ENCODE results near the gene NMRK1.

Gene NMRK1

DNA sequence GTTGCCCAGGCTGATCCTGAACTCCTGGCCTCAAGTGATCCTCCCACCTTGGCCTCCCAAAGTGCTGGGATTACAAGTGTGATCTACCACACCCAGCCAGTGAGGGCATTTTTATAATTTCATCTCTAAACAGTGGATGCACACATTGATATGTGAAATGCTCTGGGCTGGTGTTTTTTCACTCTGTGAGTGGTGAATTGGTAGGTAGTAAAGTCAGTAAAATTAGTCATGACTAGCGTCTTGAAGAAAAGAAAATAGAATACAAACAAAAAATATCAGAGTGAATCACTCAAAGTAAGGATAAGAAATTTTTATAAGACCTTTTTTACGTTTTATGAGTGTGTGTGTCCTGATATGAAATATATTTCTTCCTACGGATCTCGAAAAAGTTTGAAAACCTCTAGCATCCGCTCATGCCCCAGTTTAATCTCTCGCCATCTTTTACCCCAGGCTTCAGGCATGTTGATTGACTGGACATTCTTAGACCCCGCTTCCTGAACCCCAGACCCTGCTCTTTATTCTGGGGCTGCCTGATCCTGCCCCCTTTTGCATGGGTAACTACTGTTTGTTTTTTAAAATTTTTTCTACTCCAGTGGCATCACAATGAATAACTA, 14.3 kb upstream of the NMRK1 start:
- Histone ChIP-seq H3K36me3 (ENCODE audit: control insufficient read depth, insufficient read depth, low read length) (no peaks in the 10 kb centered on the region), H3K9me3 (ENCODE audit: control insufficient read depth, insufficient read depth, low read length) (no peaks in the 10 kb centered on the region), H3K27me3 (ENCODE audit: control insufficient read depth, insufficient read depth, low read length) (no peaks in the 10 kb centered on the region), H3K27ac (ENCODE audit: low read length) (no peak overlapping the region), H3K4me1 (ENCODE audit: control insufficient read depth, insufficient read depth, low read length) (no peaks in the 10 kb centered on the region), H3K4me3 (ENCODE audit: low read length) (no peak overlapping the region)
- WGBS (ENCODE audit: insufficient coverage, insufficient read length): no CpG with 5 or more reads among the region's 7 CpGs
- DNase-seq (ENCODE audit: low read depth, low spot score): no peak

DNA sequence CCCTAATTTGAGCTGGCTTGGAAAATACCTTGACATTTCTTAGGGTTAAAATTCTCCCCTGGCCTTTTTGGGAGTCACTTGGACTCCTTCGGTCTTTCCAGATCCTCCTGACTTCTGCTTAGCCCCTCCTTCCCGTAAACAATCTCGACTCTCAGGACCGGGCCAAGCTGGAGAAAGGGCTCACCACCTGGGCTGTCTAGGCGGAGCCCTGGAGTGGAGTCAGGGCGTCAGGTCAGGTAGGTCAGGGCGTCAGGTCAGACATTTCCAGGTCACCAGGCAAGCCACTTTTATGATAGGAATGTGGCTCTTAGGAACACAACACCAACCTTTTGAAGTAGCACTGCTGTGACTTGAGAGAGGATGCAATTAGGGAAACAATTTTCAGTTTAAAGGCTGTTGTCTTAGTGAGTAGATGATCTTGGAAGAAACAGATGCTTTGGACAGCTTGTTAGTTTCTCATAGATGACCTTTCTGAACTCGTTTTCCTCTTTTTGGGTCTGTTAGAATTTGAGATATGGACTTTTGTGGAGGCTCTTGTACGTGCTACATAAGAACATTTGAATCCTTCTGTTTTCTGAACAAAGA, 13.1 kb upstream of the NMRK1 start:
- Histone ChIP-seq H3K4me1 (ENCODE audit: control insufficient read depth, insufficient read depth, low read length) (no peaks in the 10 kb centered on the region), H3K36me3 (ENCODE audit: control insufficient read depth, insufficient read depth, low read length) (no peaks in the 10 kb centered on the region), H3K27ac (ENCODE audit: low read length) (no peak overlapping the region), H3K27me3 (ENCODE audit: control insufficient read depth, insufficient read depth, low read length) (no peaks in the 10 kb centered on the region), H3K4me3 (ENCODE audit: low read length) (no peak overlapping the region), H3K9me3 (ENCODE audit: control insufficient read depth, insufficient read depth, low read length) (no peaks in the 10 kb centered on the region)
- DNase-seq (ENCODE audit: low read depth, low spot score): no peak
- WGBS (ENCODE audit: insufficient coverage, insufficient read length): no CpG with 5 or more reads among the region's 9 CpGs

DNA sequence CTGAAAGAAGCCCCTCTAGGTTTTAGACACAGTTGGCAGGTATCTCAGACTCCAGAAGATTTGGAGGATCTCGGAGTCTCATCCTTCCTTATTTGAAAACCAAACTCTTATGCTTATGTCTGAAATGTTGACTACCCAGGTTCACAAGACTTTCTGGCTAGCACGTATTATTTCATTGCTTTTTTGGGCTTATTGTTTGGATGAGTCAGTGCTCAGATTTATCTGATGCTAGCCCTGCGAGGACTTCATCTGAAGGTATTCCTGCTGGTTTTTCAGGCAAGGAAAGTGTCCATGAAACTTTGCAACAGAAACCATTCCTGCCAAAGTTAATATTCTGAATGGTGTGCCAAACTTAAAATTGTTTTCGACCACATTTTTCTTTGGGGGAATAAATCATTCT, 8.8 kb upstream of the NMRK1 start:
- H3K27me3 ChIP-seq (ENCODE audit: control insufficient read depth, insufficient read depth, low read length): no peaks in the 10 kb centered on the region
- DNase-seq (ENCODE audit: low read depth, low spot score): no peak
- no peaks in the 10 kb centered on the region for H3K4me1 ChIP-seq (ENCODE audit: control insufficient read depth, insufficient read depth, low read length)
- no peak overlapping the region for H3K4me3 ChIP-seq (ENCODE audit: low read length)
- no peaks in the 10 kb centered on the region for H3K9me3 ChIP-seq (ENCODE audit: control insufficient read depth, insufficient read depth, low read length)
- no CpG with 5 or more reads among the region's 4 CpGs for WGBS (ENCODE audit: insufficient coverage, insufficient read length)
- H3K27ac ChIP-seq (ENCODE audit: low read length): no peak overlapping the region
- H3K36me3 ChIP-seq (ENCODE audit: control insufficient read depth, insufficient read depth, low read length): no peaks in the 10 kb centered on the region

DNA sequence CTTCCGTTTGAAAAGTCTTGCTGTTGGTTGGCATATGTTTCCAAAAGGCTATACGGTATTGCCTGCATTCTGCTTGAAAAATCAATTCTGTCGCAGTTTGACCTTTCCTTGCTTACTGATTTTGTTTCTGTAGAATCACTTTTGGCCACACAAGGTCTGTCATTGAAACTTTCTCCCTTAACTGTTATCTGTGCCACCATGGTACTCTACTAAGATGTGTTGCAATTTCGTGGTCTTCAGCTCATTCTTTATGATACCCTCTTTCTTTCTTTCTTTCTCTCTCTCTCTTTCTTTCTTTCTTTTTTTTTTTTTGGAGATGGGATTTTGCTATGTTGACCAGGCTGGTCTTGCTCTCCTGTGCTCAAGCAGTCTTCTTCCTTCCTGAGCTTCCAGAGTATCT, 4.8 kb upstream of the NMRK1 start:
- no peak for DNase-seq (ENCODE audit: low read depth, low spot score)
- Histone ChIP-seq H3K9me3 (ENCODE audit: control insufficient read depth, insufficient read depth, low read length) (no peaks in the 10 kb centered on the region), H3K36me3 (ENCODE audit: control insufficient read depth, insufficient read depth, low read length) (no peaks in the 10 kb centered on the region), H3K27ac (ENCODE audit: low read length) (no peak overlapping the region), H3K4me3 (ENCODE audit: low read length) (no peak overlapping the region), H3K27me3 (ENCODE audit: control insufficient read depth, insufficient read depth, low read length) (no peaks in the 10 kb centered on the region), H3K4me1 (ENCODE audit: control insufficient read depth, insufficient read depth, low read length) (no peaks in the 10 kb centered on the region)
- WGBS (ENCODE audit: insufficient coverage, insufficient read length): no CpG with 5 or more reads among the region's 4 CpGs

DNA sequence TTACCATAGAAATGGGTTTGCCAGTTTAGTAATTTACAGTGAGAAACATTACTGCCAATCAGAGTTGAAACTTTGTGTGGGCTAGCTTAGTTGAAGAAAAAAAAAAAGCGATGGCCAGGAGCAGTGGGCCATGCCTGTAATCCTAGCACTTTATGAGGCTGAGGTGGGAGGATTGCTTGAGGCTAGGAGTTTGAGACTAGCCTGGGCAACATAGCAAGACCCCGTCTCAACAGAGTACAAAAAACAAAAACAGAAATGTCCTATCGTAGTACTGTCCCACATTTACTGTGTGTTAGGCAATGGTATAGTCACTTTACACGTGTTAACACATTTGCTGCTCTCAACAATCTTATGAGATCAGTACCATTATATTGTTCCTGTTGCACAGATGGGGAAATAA, 2.6 kb upstream of the NMRK1 start:
- H3K27me3 ChIP-seq (ENCODE audit: control insufficient read depth, insufficient read depth, low read length): no peaks in the 10 kb centered on the region
- WGBS (ENCODE audit: insufficient coverage, insufficient read length): no CpG with 5 or more reads among the region's 4 CpGs
- no peaks in the 10 kb centered on the region; the same call in 1 of the 2 replicates for H3K4me1 ChIP-seq (ENCODE audit: control insufficient read depth, insufficient read depth, low read length)
- no peak overlapping the region for H3K4me3 ChIP-seq (ENCODE audit: low read length)
- H3K27ac ChIP-seq (ENCODE audit: low read length): no peak overlapping the region
- H3K36me3 ChIP-seq (ENCODE audit: control insufficient read depth, insufficient read depth, low read length): no peaks in the 10 kb centered on the region
- DNase-seq (ENCODE audit: low read depth, low spot score): no peak
- no peaks in the 10 kb centered on the region for H3K9me3 ChIP-seq (ENCODE audit: control insufficient read depth, insufficient read depth, low read length)

DNA sequence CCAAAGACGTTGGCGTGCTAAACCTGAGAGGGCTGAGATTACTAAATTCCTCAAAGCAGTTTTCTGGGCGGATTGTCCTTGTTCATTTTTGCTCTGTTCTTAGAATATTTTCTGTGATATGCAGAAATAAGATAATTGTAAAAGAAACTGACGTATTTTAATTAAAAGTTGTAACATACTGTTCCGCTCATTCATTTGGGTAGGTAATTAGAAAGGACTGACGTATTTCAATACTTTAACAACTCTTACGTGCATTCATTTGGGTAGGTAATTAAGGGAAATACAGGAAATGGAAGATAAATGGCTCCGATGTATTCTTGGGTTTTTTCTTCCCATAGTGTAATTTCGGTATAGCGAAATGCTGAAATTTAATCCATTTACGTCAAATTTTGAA, 1.4 kb upstream of the NMRK1 start:
- WGBS (ENCODE audit: insufficient coverage, insufficient read length): no CpG with 5 or more reads among the region's 11 CpGs
- no peaks in the 10 kb centered on the region; the same call in 1 of the 2 replicates for H3K4me1 ChIP-seq (ENCODE audit: control insufficient read depth, insufficient read depth, low read length)
- DNase-seq (ENCODE audit: low read depth, low spot score): no peak

DNA sequence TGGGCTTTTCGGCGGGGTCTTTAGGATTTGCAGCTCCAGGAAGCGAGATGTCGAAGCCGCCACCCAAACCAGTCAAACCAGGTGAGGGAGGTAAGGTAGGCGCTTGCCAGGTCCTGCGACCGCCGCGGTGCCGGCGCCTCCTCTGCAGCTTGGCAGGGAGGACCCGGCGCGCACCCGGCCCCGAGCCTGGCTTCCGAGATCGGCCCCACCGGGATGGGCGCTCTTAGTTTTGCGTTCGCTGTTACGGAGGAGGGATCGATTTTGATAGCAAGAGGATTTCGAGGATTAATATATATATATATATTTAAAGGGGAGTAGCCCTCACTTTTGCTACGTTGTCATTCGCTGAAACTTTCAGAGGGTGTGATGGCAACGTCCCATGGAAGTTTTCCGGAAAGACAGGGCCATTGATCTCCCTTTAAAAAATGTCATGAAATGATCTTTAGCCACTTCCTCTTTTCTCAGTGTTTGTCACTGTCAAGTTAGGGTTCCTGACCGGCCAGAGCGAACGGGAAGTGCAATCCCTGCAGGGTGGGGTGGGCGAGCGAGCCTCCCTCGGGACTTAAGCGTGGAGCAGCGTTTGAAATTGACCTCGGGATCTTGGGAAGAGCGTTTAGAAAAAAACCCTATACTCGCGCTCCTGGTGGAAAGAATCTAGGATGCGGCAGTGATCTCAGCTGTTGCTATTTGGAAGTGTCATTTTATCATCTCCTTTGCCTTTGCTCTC, 854 bp upstream of the NMRK1 start:
- no peak for DNase-seq (ENCODE audit: low read depth, low spot score)
- H3K4me1 ChIP-seq (ENCODE audit: control insufficient read depth, insufficient read depth, low read length): peaks cover 2% of the 10 kb centered on the region; the same call in 1 of the 2 replicates
- no CpG with 5 or more reads among the region's 43 CpGs for WGBS (ENCODE audit: insufficient coverage, insufficient read length)
- no peaks in the 10 kb centered on the region for H3K9me3 ChIP-seq (ENCODE audit: control insufficient read depth, insufficient read depth, low read length)
- no peak overlapping the region for H3K27ac ChIP-seq (ENCODE audit: low read length)
- H3K4me3 ChIP-seq (ENCODE audit: low read length): peak overlapping the region; percentile 71; the same call in 1 of the 2 replicates
- no peaks in the 10 kb centered on the region for H3K36me3 ChIP-seq (ENCODE audit: control insufficient read depth, insufficient read depth, low read length)
- no peaks in the 10 kb centered on the region for H3K27me3 ChIP-seq (ENCODE audit: control insufficient read depth, insufficient read depth, low read length)

More for the DNA sequence above, 1.4 kb upstream of the NMRK1 start:
- Histone ChIP-seq H3K27ac (ENCODE audit: low read length) (no peak overlapping the region), H3K4me3 (ENCODE audit: low read length) (peak overlapping the region; percentile 71; the same call in 1 of the 2 replicates), H3K9me3 (ENCODE audit: control insufficient read depth, insufficient read depth, low read length) (no peaks in the 10 kb centered on the region), H3K36me3 (ENCODE audit: control insufficient read depth, insufficient read depth, low read length) (no peaks in the 10 kb centered on the region), H3K27me3 (ENCODE audit: control insufficient read depth, insufficient read depth, low read length) (no peaks in the 10 kb centered on the region)

DNA sequence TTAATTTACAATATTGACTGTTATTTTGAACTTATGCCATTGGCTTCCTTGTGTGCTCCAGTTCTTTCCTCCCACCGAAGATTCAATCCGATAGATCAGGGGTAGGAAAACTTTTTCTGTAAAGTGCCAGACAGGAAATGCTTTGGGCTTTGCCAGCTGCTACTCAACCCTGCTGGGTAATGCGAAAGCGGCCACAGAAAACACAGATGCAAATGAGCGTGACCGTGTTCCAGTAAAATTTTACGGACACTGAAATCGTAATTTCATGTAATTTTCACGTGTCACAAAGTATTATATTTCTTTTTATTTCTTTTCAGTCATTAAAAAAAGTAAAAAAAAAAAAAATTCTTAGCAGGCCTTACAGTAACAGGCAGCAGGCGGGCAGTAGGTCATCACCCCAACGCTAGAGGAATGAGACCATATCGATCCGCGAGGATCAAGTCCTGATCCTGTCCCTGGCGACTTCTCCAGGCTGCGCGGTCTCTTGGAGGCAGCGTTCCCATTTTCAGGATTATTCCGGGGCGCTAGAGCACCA, 599 bp downstream of the NMRK1 start:
- H3K9me3 ChIP-seq (ENCODE audit: control insufficient read depth, insufficient read depth, low read length): no peaks in the 10 kb centered on the region
- no peaks in the 10 kb centered on the region for H3K36me3 ChIP-seq (ENCODE audit: control insufficient read depth, insufficient read depth, low read length)
- H3K4me3 ChIP-seq (ENCODE audit: low read length): peak overlapping the region; percentile 71; the same call in 1 of the 2 replicates
- peaks cover 2% of the 10 kb centered on the region; the same call in 1 of the 2 replicates for H3K4me1 ChIP-seq (ENCODE audit: control insufficient read depth, insufficient read depth, low read length)
- WGBS (ENCODE audit: insufficient coverage, insufficient read length): no CpG with 5 or more reads among the region's 20 CpGs
- H3K27me3 ChIP-seq (ENCODE audit: control insufficient read depth, insufficient read depth, low read length): no peaks in the 10 kb centered on the region
- DNase-seq (ENCODE audit: low read depth, low spot score): no peak
- no peak overlapping the region for H3K27ac ChIP-seq (ENCODE audit: low read length)

DNA sequence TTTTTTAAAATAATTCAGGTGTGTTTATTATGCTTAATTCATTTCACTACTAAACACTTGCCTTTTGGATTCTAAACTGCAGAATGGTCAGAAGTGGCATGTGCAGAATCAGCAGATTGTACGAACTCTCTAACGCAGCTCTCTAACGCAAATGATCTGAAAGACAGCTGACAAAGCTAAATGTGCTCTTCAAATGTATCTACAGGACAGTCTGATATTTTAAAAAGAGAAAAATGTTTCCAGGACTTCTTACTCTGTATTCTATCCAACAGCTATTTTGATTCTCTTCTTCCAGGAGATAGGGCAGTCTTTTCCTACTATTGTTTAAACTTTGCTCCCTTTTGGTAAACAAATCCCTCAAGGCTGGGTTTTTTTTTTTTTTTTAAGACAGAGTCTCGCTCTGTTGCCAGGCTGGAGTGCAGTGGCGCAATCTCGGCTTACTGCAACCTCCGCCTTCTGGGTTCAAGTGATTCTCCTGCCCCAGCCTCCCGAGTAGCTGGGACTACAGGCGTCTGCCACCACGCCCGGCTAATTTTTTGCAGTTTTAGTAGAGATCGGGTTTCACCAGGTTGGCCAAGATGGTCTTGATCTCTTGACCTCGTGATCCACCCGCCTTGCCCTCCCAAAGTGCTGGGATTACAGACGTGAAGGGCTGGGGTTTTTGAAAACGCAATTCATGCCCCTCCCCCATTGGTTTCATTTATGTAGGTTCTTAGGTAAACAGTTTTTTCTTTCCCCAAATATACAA, 1.2 kb downstream of the NMRK1 start:
- no CpG with 5 or more reads among the region's 16 CpGs for WGBS (ENCODE audit: insufficient coverage, insufficient read length)
- Histone ChIP-seq H3K27ac (ENCODE audit: low read length) (no peak overlapping the region), H3K9me3 (ENCODE audit: control insufficient read depth, insufficient read depth, low read length) (no peaks in the 10 kb centered on the region), H3K4me3 (ENCODE audit: low read length) (peak overlapping the region; percentile 71; the same call in 1 of the 2 replicates), H3K4me1 (ENCODE audit: control insufficient read depth, insufficient read depth, low read length) (peaks cover 2% of the 10 kb centered on the region; the same call in 1 of the 2 replicates), H3K36me3 (ENCODE audit: control insufficient read depth, insufficient read depth, low read length) (no peaks in the 10 kb centered on the region), H3K27me3 (ENCODE audit: control insufficient read depth, insufficient read depth, low read length) (no peaks in the 10 kb centered on the region)
- DNase-seq (ENCODE audit: low read depth, low spot score): no peak

DNA sequence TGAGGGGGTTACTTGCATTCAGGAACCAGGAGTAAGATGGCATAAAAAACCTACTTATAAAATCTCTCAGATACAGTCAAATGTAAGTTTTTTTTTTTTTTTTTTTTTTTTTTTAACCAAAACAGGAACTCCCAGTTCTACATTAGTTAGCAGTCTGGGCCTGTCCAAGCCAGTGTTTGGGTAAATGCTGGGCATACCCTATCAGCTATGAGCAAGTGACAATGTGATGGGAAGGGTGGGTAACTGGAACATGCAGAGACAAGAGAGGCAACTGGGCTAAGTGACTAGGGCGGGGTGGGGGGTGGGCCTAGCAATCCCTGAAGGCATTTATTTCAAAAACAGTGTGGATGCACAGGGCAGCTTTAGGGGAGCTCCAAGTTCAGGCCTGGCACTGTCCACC, 2.3 kb downstream of the NMRK1 start:
- peaks cover 2% of the 10 kb centered on the region; the same call in 1 of the 2 replicates for H3K4me1 ChIP-seq (ENCODE audit: control insufficient read depth, insufficient read depth, low read length)
- WGBS (ENCODE audit: insufficient coverage, insufficient read length): no CpG with 5 or more reads among the region's 1 CpG
- H3K4me3 ChIP-seq (ENCODE audit: low read length): no peak overlapping the region
- H3K9me3 ChIP-seq (ENCODE audit: control insufficient read depth, insufficient read depth, low read length): no peaks in the 10 kb centered on the region
- DNase-seq (ENCODE audit: low read depth, low spot score): no peak
- no peaks in the 10 kb centered on the region for H3K27me3 ChIP-seq (ENCODE audit: control insufficient read depth, insufficient read depth, low read length)
- H3K27ac ChIP-seq (ENCODE audit: low read length): no peak overlapping the region
- H3K36me3 ChIP-seq (ENCODE audit: control insufficient read depth, insufficient read depth, low read length): no peaks in the 10 kb centered on the region

Data from iPS DF 6.9 (cell line).